HepG2 (cell line): ENCODE data around the gene TIA1. TPM values are rescaled to one million over a fixed set of nuclear protein-coding genes. Genes with fewer than 3 reads are reported as not detected.
A peak's percentile ranks its signal among the peaks of the same experiment; 100 is the strongest.

Source experiments
- ATF7-NPFF ChIP-seq: sonication (generic); formaldehyde crosslinking; IDR thresholded peaks from 2 replicates; pipeline ENCODE4 v1.8.1; 2023; ENCODE audit warnings: mild to moderate bottlenecking, low read depth, missing genetic modification reagents, moderate library complexity
- CBX1 ChIP-seq: IDR thresholded peaks from one replicate; pipeline ENCODE4 v1.6.1; 2016; ENCODE audit warnings: antibody characterized with exemption, low read depth
- CBX5 ChIP-seq: sonication (generic); formaldehyde crosslinking; IDR thresholded peaks from 2 replicates; pipeline ENCODE4 v1.4.0; 2020; ENCODE audit warnings: missing genetic modification reagents, borderline replicate concordance
- CHCHD3 ChIP-seq: sonication (generic); formaldehyde crosslinking; IDR thresholded peaks from 2 replicates; pipeline ENCODE4 v1.8.0; 2022; ENCODE audit warnings: mild to moderate bottlenecking, missing genetic modification reagents, moderate library complexity
- DMAP1 ChIP-seq: IDR thresholded peaks from 2 replicates; pipeline ENCODE4 v1.6.1; 2016
- GZF1 ChIP-seq: sonication (generic); formaldehyde crosslinking; IDR thresholded peaks from 2 replicates; pipeline ENCODE4 v1.5.1; 2020; ENCODE audit warnings: mild to moderate bottlenecking, missing genetic modification reagents
- JUND ChIP-seq: sonication (generic); formaldehyde crosslinking; IDR thresholded peaks from 2 replicates; pipeline ENCODE4 v1.8.0; 2022; ENCODE audit warnings: mild to moderate bottlenecking, missing genetic modification reagents
- MXD4 ChIP-seq: IDR thresholded peaks from 2 replicates; pipeline ENCODE4 v1.6.1; 2016; ENCODE audit warnings: mild to moderate bottlenecking, missing biosample characterization, missing genetic modification reagents
- RNF2 ChIP-seq: fragments of 450-650 bp; conservative IDR thresholded peaks from 2 replicates; pipeline ENCODE4 v1.6.1; 2016; ENCODE audit warnings: low read depth
- SAP130 ChIP-seq: IDR thresholded peaks from 2 replicates; pipeline ENCODE4 v1.6.1; 2016; ENCODE audit warnings: low read depth
- TAF1 ChIP-seq: sonication (generic); formaldehyde crosslinking; IDR thresholded peaks from 2 replicates; pipeline ENCODE4 v1.4.0; 2020; ENCODE audit warnings: missing genetic modification reagents
- THAP11 ChIP-seq: IDR thresholded peaks from 2 replicates; pipeline ENCODE4 v1.6.1; 2016; ENCODE audit warnings: missing biosample characterization, missing genetic modification reagents
- ZFP1 ChIP-seq: IDR thresholded peaks from 2 replicates; pipeline ENCODE4 v1.6.1; 2016
- ZNF10 ChIP-seq: sonication (generic); formaldehyde crosslinking; IDR thresholded peaks from 2 replicates; pipeline ENCODE4 v1.4.0; 2020; ENCODE audit warnings: mild to moderate bottlenecking, low read depth, missing genetic modification reagents, borderline replicate concordance
- ZNF431 ChIP-seq: sonication (generic); formaldehyde crosslinking; IDR thresholded peaks from 2 replicates; pipeline ENCODE4 v1.9.0; 2022; ENCODE audit warnings: missing genetic modification reagents, low read depth, mild to moderate bottlenecking, borderline replicate concordance
- ZNF468 ChIP-seq: sonication (generic); formaldehyde crosslinking; IDR thresholded peaks from 2 replicates; pipeline ENCODE4 v1.8.0; 2022; ENCODE audit warnings: mild to moderate bottlenecking, moderate library complexity, missing genetic modification reagents
- ZNF777 ChIP-seq: sonication (generic); formaldehyde crosslinking; IDR thresholded peaks from 2 replicates; pipeline ENCODE4 v1.4.0; 2020; ENCODE audit warnings: missing genetic modification reagents
- polyA plus RNA-seq, 8 experiments: library from polyadenylated mRNA; depleted of rRNA in 3 of 8; stranded (reverse) in 7 of 8; unstranded in 1 of 8; fragments of >200 nt; fragmentation: Illumina TruSeq in 4 of 8; extraction: Trizol in 4 of 8; gene quantifications; 2 replicates each; pipeline versions ENCODE4 v1.2.1 to v1.2.3, GENCODE V29; 2011 to 2016; ENCODE audit warnings: low read depth in 4 of 8, missing spikeins in 1 of 8, mixed read lengths in 1 of 8; ENCODE audit not compliant: insufficient read depth in 1 of 8
- total RNA-seq, 5 experiments: library from RNA; depleted of rRNA; stranded (reverse); fragments of >200 nt; fragmentation: Illumina TruSeq; extraction: Trizol; gene quantifications; 2 replicates each; pipeline ENCODE4 v1.2.3, GENCODE V29; 2016; ENCODE audit warnings: low read depth in 1 of 5
- TF ChIP-seq, protein P1 (sequence below): sonication (generic); formaldehyde crosslinking; IDR thresholded peaks from 2 replicates; pipeline ENCODE4 v1.4.0; 2020; ENCODE audit warnings: mild to moderate bottlenecking, missing genetic modification reagents, borderline replicate concordance
- TF ChIP-seq, protein P2 (sequence below): sonication (generic); formaldehyde crosslinking; IDR thresholded peaks from 2 replicates; pipeline ENCODE4 v1.5.1; 2020; ENCODE audit warnings: mild to moderate bottlenecking, missing genetic modification reagents, moderate library complexity
- TF ChIP-seq, protein P3 (sequence below): sonication (generic); formaldehyde crosslinking; IDR thresholded peaks from 2 replicates; pipeline ENCODE4 v1.8.0; 2022; ENCODE audit warnings: missing genetic modification reagents, mild to moderate bottlenecking, inconsistent platforms, borderline replicate concordance
- TF ChIP-seq, protein P4 (sequence below): sonication (generic); formaldehyde crosslinking; IDR thresholded peaks from 2 replicates; pipeline ENCODE4 v1.8.1; 2023; ENCODE audit warnings: mild to moderate bottlenecking, missing genetic modification reagents
- TF ChIP-seq, protein P5 (sequence below): IDR thresholded peaks from 2 replicates; pipeline ENCODE4 v1.6.1; 2016; ENCODE audit warnings: low read depth, control low read depth

TIA1 gene
- total and polyA plus RNA-seq, 2 of the 13 experiments (the other 11 are each of a cell fraction or from before 2014, with no cell fraction given) = 209 to 319 TPM

DNA sequence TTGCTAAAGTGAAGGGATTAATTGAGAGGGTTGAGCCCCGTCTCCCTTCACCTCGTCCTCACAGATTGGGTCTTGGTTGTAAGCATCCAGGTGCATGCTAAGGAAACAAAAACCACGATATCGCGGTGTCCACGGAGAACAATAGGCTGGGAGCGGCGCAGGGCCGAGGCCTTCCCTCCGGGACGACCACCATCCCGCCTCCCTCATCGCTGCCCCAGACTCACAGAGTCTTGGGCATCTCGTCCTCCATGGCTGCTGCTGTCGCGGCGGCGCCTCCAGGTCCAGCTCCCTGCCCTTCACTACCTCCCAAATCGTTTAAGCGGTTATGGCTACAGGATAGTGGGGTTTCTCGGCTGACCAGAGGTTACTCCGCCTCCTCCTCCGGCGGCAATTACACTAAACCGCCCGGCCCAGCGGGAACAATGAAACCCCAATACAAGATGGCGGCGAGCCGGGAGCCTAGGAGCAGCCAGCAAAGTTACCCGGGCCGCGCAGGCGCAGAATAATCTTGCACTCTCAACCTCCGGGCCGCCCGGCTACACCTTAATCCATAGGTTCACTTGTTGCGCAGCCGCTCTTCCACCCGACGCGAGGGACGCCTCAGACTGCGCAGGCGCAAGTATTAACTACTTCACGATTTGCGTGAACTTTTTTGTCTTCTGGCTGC lies at the start of gene TIA1 (continued):
- TF ChIP-seq, protein P1, sequence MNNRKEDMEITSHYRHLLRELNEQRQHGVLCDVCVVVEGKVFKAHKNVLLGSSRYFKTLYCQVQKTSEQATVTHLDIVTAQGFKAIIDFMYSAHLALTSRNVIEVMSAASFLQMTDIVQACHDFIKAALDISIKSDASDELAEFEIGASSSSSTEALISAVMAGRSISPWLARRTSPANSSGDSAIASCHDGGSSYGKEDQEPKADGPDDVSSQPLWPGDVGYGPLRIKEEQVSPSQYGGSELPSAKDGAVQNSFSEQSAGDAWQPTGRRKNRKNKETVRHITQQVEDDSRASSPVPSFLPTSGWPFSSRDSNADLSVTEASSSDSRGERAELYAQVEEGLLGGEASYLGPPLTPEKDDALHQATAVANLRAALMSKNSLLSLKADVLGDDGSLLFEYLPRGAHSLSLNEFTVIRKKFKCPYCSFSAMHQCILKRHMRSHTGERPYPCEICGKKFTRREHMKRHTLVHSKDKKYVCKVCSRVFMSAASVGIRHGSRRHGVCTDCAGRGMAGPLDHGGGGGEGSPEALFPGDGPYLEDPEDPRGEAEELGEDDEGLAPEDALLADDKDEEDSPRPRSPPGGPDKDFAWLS (CRISPR knock-in tag) = no peak
- peak; percentile 99 for TF ChIP-seq DMAP1
- TF ChIP-seq, protein P2, sequence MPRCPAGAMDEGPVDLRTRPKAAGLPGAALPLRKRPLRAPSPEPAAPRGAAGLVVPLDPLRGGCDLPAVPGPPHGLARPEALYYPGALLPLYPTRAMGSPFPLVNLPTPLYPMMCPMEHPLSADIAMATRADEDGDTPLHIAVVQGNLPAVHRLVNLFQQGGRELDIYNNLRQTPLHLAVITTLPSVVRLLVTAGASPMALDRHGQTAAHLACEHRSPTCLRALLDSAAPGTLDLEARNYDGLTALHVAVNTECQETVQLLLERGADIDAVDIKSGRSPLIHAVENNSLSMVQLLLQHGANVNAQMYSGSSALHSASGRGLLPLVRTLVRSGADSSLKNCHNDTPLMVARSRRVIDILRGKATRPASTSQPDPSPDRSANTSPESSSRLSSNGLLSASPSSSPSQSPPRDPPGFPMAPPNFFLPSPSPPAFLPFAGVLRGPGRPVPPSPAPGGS = peak; percentile 54; the same call in 1 of the 2 replicates
- TF ChIP-seq ATF7-NPFF (CRISPR knock-in tag) = no peak
- 0 out of 2 replicates have a peak, but pooled peaks have one; percentile 89 for TF ChIP-seq ZNF431
- 0 out of 2 replicates have a peak, but pooled peaks have one; percentile 54 for TF ChIP-seq CHCHD3 (CRISPR knock-in tag)
- 0 out of 2 replicates have a peak, but pooled peaks have one; percentile 4 for TF ChIP-seq ZNF468 (CRISPR knock-in tag)
- peak; percentile 58; the same call in 1 of the 2 replicates for TF ChIP-seq CBX5 (CRISPR knock-in tag)
- no peak; the same call in 1 of the 2 replicates for TF ChIP-seq ZFP1 (CRISPR knock-in tag)
- TF ChIP-seq, protein P3, sequence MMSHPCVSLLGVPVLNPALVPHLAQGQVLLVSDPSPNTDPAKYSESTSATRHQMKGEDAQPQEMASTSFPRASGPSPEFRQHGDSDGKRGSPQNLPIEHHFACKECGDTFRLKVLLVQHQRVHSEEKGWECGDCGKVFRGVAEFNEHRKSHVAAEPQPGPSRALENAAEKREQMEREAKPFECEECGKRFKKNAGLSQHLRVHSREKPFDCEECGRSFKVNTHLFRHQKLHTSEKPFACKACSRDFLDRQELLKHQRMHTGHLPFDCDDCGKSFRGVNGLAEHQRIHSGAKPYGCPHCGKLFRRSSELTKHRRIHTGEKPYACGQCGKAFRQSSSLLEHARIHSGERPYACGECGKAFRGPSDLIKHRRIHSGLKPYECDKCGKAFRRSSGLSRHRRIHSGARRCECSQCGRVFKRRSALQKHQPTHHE (CRISPR knock-in tag) = peak; percentile 75; the same call in 1 of the 2 replicates
- peak; percentile 23; the same call in 1 of the 2 replicates for TF ChIP-seq MXD4 (CRISPR knock-in tag)
- TF ChIP-seq TAF1 (CRISPR knock-in tag) = peak; percentile 96
- TF ChIP-seq, protein P4, sequence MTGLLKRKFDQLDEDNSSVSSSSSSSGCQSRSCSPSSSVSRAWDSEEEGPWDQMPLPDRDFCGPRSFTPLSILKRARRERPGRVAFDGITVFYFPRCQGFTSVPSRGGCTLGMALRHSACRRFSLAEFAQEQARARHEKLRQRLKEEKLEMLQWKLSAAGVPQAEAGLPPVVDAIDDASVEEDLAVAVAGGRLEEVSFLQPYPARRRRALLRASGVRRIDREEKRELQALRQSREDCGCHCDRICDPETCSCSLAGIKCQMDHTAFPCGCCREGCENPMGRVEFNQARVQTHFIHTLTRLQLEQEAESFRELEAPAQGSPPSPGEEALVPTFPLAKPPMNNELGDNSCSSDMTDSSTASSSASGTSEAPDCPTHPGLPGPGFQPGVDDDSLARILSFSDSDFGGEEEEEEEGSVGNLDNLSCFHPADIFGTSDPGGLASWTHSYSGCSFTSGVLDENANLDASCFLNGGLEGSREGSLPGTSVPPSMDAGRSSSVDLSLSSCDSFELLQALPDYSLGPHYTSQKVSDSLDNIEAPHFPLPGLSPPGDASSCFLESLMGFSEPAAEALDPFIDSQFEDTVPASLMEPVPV (CRISPR knock-in tag) = peak; percentile 89
- TF ChIP-seq, protein P5, sequence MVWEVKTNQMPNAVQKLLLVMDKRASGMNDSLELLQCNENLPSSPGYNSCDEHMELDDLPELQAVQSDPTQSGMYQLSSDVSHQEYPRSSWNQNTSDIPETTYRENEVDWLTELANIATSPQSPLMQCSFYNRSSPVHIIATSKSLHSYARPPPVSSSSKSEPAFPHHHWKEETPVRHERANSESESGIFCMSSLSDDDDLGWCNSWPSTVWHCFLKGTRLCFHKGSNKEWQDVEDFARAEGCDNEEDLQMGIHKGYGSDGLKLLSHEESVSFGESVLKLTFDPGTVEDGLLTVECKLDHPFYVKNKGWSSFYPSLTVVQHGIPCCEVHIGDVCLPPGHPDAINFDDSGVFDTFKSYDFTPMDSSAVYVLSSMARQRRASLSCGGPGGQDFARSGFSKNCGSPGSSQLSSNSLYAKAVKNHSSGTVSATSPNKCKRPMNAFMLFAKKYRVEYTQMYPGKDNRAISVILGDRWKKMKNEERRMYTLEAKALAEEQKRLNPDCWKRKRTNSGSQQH = 0 out of 2 replicates have a peak, but pooled peaks have one; percentile 71
- no peak for TF ChIP-seq ZNF10
- TF ChIP-seq GZF1 (CRISPR knock-in tag) = no peak; the same call in 1 of the 2 replicates
- TF ChIP-seq ZNF777 (CRISPR knock-in tag) = 0 out of 2 replicates have a peak, but pooled peaks have one; percentile 8
- peak; percentile 74 for TF ChIP-seq SAP130
- TF ChIP-seq RNF2 = 0 out of 2 replicates have a peak, but pooled peaks have one; percentile 23
- TF ChIP-seq THAP11 = peak; percentile 59; the same call in 1 of the 2 replicates
- peak; percentile 28; the same call in 1 of the 2 replicates for TF ChIP-seq JUND (CRISPR knock-in tag)
- TF ChIP-seq CBX1 = no peak
